Measurements from ENCODE around the gene MMD.

MMD gene

DNA sequence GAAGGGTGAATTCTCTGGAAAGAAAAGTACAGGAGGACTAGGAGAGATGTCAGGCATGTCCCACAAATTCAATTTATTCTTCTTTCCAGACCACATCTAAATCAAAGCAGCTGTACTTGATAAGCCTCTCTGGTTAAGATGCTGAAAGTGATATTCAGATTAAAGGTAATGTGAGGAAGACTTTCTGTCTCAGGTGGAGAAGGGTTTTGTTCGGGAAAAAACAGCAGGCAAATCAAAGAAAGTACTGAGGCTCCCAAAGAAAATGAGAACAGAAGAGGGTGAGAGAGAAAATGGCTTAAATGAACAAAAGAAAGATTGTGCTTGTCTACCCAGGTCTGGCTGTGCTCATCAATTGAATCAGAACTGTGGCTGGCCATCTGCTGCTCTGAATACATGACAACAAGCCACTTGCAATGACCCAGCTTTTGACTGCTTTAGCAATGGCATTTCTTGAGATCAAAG lies 55.6 kb downstream of the MMD start:
- DNase-seq (ENCODE audit: extremely low read depth, low read depth), result no peak

DNA sequence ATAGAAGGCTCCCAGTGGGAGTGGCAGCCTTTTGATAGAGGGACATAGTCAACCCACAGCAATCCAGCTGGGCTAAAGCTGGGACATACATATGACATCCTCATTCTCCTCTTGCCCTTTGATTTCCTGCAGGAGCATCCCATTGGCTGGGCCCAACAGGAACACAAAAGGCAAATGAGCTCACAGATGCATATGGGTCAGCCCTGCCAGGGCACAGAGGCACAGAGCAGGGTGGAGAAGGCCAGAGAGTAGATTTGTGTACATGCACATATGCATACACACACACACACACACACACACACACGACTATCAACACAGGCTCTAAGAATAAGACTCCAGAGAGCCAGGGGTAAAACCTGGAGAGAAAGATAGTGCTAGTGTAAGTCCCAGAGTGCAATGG lies 58.6 kb downstream of the MMD start:
- no peak for DNase-seq (ENCODE audit: extremely low read depth, low read depth)
- TF ChIP-seq, protein P1, sequence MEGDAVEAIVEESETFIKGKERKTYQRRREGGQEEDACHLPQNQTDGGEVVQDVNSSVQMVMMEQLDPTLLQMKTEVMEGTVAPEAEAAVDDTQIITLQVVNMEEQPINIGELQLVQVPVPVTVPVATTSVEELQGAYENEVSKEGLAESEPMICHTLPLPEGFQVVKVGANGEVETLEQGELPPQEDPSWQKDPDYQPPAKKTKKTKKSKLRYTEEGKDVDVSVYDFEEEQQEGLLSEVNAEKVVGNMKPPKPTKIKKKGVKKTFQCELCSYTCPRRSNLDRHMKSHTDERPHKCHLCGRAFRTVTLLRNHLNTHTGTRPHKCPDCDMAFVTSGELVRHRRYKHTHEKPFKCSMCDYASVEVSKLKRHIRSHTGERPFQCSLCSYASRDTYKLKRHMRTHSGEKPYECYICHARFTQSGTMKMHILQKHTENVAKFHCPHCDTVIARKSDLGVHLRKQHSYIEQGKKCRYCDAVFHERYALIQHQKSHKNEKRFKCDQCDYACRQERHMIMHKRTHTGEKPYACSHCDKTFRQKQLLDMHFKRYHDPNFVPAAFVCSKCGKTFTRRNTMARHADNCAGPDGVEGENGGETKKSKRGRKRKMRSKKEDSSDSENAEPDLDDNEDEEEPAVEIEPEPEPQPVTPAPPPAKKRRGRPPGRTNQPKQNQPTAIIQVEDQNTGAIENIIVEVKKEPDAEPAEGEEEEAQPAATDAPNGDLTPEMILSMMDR (IDR thresholded peaks at IDR 0.05; ENCODE audit: low read depth, low read length), result no peak

More for the DNA sequence above, 55.6 kb downstream of the MMD start:
- TF ChIP-seq, protein P1 (IDR thresholded peaks at IDR 0.05; ENCODE audit: low read depth, low read length), result no peak

DNA sequence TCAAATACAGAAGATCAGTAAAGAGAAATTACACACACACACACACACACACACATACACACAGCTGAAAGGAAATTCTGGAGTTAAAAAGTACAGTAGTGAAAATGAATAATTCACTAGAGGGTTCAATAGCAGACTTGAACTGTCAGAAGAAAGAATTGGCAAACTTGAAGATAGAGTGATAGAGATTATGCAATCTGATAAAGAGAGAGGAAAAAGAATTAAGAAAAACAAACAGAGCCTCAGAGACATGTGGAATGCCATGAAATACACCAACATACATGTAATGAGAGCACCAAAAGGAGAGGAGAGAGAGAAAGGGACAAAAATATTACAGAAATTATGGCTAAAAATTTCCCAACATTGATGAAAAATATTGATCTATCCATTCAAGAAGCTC lies 60.7 kb downstream of the MMD start:
- no peak for DNase-seq (ENCODE audit: extremely low read depth, low read depth)
- TF ChIP-seq, protein P1 (IDR thresholded peaks at IDR 0.05; ENCODE audit: low read depth, low read length), result no peak

DNA sequence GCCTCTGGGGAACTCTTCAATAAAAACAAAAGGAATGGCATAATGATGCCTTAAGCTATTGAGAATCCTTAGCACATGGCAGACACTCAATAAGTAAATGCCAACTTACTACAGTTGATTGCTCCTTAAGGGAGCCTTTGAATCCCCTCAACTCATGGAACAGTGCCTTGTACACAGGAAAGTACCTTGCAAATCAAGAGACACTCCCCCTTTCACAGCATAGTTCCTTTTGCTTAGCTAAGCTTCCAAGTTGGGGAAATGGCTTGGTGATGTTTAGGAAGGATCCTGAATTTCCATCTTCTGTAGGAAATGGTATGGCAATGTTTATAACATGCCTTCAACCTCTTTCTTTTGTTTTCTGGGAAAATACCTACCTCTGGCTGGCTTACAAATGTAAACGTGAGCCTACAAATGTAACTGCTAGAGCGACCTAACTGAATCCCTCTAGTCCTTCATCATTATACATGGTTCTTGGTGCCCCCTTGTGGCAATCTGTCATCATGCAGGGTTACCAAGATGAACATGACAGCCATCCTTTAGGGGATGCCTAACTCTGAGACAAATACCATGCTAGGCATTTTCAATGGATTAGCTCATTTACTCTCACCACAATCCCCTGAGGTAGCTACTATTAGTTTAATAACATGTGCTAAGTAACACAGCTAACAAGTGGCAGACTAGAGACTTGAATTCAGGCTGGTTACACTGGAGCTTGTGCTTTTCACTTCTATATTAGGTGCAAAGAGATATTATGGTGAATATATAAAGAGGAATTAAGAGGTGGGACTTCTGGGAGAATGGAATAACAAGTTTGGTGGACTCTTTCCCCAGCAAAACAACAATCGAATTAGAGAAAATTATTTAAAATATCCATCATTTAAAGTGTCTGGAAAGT lies 65.0 kb downstream of the MMD start:
- DNase-seq (ENCODE audit: extremely low read depth, low read depth), result peak; percentile 25
- TF ChIP-seq, protein P1 (IDR thresholded peaks at IDR 0.05; ENCODE audit: low read depth, low read length), result peak; percentile 78

DNA sequence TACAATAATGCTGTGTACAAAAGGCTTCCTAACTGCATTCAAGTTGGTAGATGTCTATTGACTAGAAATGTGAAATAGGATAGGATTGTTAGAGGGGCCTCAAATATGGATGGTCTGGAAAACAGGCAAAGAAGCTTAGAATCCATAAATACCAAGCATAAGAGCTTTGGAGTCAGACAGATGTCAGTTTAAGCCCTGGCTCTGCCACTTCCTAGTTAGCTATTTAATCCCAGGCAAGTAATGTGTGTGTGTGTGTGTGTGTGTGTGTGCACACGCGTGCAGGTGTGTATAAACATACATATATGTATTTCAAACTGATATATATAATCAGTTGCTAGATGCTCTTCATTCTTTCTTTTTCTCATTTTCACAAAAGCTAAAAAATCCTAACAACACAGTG lies 66.7 kb downstream of the MMD start:
- DNase-seq (ENCODE audit: extremely low read depth, low read depth), result no peak
- TF ChIP-seq, protein P1 (IDR thresholded peaks at IDR 0.05; ENCODE audit: low read depth, low read length), result no peak

DNA sequence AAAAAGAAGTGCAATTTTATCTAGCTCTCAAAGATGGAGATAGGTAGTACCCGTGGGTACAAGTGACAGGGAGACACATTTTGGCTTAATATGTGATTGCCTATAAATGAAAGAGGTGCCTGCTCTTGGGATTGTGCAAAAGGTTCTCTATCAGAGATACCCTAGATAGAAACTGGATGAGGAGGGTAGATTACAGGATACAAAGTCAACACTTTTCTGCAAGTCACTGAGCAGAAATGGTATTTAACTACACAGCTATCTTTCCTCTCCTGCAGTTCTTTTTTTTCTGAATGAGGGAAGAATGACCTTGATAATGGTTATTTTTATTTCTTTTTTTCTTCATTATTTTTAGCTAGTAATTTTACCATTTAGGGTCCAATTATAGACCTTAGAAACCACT lies 67.6 kb downstream of the MMD start:
- no peak for DNase-seq (ENCODE audit: extremely low read depth, low read depth)
- TF ChIP-seq, protein P1 (IDR thresholded peaks at IDR 0.05; ENCODE audit: low read depth, low read length), result no peak

DNA sequence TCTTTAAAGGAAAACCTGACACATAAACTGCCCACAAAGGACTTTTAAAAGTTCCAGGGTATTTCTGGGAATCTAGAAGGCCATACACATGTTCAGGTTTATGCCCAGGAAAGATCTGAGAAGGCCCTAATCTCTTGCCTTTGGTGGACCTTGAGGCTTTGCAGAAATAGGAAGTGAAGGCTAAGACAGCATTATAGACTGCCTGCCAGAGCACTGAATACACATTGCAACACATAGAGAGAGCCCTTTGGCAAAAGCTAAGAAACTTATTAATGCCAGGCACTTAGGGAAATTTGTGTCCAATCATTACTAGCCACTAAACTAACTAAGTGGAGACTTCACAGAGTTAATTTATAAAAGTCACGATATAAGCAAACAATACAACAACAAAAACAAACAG lies 70.4 kb downstream of the MMD start:
- no peak for DNase-seq (ENCODE audit: extremely low read depth, low read depth)
- TF ChIP-seq, protein P1 (IDR thresholded peaks at IDR 0.05; ENCODE audit: low read depth, low read length), result no peak

Data from AG09319 (cell line).